Measurements from ENCODE around the gene SCFD2. TPM values are rescaled to one million over a fixed set of nuclear protein-coding genes. Genes with fewer than 3 reads are reported as not detected.
A peak's percentile ranks its signal among the peaks of the same experiment; 100 is the strongest.
"Not testable (repeated sequence)": the region's sequence is repeated elsewhere in the genome, so short reads cannot be mapped to it uniquely, and the experiment has no call there.

SCFD2 gene
- 20.4 and 28.1 TPM in 2 replicates for total RNA-seq

- DNase-seq, result peak; percentile 99
These were observed at the start of gene SCFD2 for GRCh38 chr4:53365486-53366300. Gene SCFD2 (minus strand): TSS chr4:53366061.

GRCh38 chr4:53409479-53409878, 43.6 kb upstream of the SCFD2 start:
- DNase-seq, result not testable (repeated sequence)

- DNase-seq, result no peak
These were observed 14.4 kb upstream of the SCFD2 start for GRCh38 chr4:53380221-53380620.

- no peak for DNase-seq
These were observed 12.3 kb upstream of the SCFD2 start for GRCh38 chr4:53378171-53378482.

- peak; percentile 96 for DNase-seq
These were observed 11.7 kb upstream of the SCFD2 start, which contains the start of gene FIP1L1 for GRCh38 chr4:53377319-53378170. Gene FIP1L1 (plus strand): TSS chr4:53377641. CDS start chr4:53377839, 198 bp downstream.

- DNase-seq, result peak; percentile 24
These were observed 11.0 kb upstream of the SCFD2 start for GRCh38 chr4:53376900-53377299.

GRCh38 chr4:53374777-53375258, 9.0 kb upstream of the SCFD2 start:
- no peak for DNase-seq

- DNase-seq, result no peak
These were observed 6.1 kb upstream of the SCFD2 start for GRCh38 chr4:53371843-53372521.

GRCh38 chr4:53371049-53371448, 5.2 kb upstream of the SCFD2 start:
- DNase-seq, result no peak

- DNase-seq, result no peak
These were observed 1.9 kb upstream of the SCFD2 start for GRCh38 chr4:53367721-53368120.

- DNase-seq, result no peak
These were observed 448 bp upstream of the SCFD2 start for GRCh38 chr4:53366301-53366716.

- peak; percentile 35 for DNase-seq
These were observed 758 bp downstream of the SCFD2 start for GRCh38 chr4:53365121-53365485.

GRCh38 chr4:53364624-53365023, 1.2 kb downstream of the SCFD2 start:
- no peak for DNase-seq

GRCh38 chr4:53362093-53362492, 3.8 kb downstream of the SCFD2 start:
- no peak for DNase-seq

GRCh38 chr4:53361451-53361850, 4.4 kb downstream of the SCFD2 start:
- no peak for DNase-seq

GRCh38 chr4:53355930-53356521, 9.8 kb downstream of the SCFD2 start:
- DNase-seq, result no peak

- DNase-seq, result no peak
These were observed 11.7 kb downstream of the SCFD2 start for GRCh38 chr4:53354012-53354722.

GRCh38 chr4:53349091-53349491, 16.8 kb downstream of the SCFD2 start:
- DNase-seq, result no peak

GRCh38 chr4:53348046-53348445, 17.8 kb downstream of the SCFD2 start:
- DNase-seq, result no peak

GRCh38 chr4:53346920-53347852, 18.7 kb downstream of the SCFD2 start:
- peak; percentile 33 for DNase-seq

GRCh38 chr4:53346392-53346791, 19.5 kb downstream of the SCFD2 start:
- not testable (repeated sequence) for DNase-seq

Data from dermis blood vessel endothelial cell (primary cell).